Activated CD4-positive, alpha-beta T cell treated with anti-CD3 and anti-CD28 coated beads, Interleukin-2, amount 50 U/mL, for 24 hours (primary cell): Measurements from ENCODE around the gene PCBP2.
"Not testable (repeated sequence)": the region's sequence is repeated elsewhere in the genome, so short reads cannot be mapped to it uniquely, and the experiment has no call there.

Experiments
- DNase-seq, 2 donors: peaks; one replicate each; pipeline ENCODE4 v3.0.0-alpha.2; 2020; ENCODE audit warnings: low read depth in 1 of 2, low spot score in 1 of 2

Gene PCBP2

DNA sequence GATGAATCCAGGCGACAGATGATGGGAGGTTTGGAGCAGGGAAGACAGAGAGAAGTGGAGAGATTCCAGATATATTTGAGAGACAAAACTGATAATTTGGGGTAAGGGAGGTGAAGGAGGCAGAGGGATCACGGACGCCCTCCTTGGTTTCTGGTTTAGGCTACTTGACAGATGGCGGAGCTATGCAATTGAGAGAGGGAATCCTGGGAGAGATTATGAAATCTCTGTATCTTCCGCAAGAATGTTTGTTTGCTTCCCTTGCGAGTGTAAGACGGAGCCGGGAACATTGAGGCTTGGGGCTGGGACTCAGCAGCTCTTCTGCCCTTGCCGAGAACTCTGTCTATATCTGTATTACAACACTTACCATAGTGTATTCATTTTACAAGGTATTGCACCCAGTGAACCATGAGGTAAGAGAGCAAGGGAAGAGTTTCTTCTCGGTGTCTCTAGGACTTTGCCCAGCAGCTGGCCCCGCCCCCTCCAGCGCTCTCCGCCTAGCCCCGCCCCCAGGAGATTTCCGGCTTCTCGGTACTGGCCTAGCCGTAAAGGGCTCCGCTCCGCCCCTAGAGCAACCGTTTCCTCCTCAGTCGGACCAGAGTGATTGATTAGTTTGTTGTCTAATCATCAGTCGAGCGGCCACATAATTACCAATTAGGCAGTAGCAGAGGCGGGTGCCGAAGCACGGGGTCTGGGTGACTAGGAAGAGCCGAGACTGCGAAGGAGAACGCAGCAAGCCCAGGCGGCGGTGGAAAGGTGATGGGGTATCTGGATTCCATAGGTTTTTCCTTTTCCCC is 10.7 kb upstream of the PCBP2 start, which contains the start of gene PRR13:
PRR13 (plus strand) TSS at position 695 of the 794 bp plus-strand sequence. CDS start 981 bp downstream, outside the sequence.
- DNase-seq = peak; percentile 93 to 98

DNA sequence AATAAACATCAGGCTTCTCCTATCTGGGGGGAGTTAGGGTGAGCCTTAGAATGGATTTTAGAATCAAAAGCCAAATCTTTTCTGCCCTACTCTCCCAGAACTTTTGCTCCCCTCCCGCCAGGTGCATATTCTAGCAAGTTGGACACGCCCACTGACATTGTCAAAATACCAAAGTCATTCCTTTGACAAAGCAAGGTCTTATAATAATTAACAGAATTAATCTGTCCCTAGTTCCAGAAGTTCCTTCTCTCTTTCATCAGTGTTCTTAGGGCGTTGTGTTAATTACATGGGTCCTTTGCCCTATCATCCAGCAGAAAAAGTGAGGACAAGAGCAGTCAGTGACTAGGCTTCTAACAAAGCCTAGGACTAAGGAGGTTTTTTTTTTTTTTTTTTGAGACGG is 7.9 kb upstream of the PCBP2 start:
- DNase-seq = no peak

DNA sequence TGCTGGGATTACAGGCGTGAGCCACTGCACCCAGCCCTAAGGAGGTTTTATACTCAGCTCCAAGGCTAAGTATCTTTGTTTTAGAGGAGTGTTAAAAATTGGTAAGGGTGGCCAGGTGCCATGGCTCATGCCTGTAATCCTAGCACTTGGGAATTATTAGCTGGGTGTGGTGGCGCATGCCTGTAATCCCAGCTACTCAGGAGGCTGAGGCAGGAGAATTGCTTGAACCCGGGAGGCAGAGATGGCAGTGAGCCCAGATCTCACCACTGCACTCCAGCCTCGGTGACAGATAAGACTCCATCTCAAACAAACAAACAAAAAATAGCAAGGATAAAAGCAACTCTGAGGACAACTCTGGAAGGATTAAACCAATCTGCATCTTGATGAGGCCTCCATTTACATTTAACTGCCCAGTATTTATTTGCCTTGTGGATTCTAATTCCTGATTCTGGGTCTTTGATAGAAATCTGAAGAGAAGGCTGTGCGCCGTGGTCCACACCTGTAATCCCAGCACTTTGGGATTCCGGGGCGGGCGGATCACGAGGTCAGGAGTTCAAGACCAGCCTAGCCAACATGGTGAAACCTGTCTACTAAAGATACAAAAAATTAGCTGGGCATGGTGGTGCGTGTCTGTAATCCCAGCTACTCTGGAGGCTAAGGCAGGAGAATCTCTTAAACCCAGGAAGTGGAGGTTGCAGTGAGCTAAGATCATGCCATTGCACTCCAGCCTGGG is 7.1 kb upstream of the PCBP2 start:
- DNase-seq = not testable (repeated sequence)

DNA sequence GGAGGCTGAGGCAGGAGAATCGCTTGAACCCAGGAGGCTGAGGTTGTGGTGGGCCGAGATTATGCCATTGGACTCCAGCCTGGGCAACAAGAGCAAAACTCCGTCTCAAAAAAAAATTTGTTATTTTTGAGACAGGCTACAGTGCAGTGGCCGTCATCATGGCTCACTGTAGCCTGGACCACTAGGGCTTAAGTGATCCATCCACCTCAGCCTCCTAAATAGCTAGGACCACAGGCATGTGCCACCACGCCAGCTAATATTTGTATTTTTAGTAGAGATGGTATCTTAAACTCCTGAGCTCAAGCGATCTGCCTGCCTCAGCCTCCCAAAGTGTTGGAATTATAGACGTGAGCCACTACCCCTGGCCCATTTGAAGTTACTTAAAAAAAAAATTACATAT is 966 bp upstream of the PCBP2 start:
- DNase-seq = no peak

DNA sequence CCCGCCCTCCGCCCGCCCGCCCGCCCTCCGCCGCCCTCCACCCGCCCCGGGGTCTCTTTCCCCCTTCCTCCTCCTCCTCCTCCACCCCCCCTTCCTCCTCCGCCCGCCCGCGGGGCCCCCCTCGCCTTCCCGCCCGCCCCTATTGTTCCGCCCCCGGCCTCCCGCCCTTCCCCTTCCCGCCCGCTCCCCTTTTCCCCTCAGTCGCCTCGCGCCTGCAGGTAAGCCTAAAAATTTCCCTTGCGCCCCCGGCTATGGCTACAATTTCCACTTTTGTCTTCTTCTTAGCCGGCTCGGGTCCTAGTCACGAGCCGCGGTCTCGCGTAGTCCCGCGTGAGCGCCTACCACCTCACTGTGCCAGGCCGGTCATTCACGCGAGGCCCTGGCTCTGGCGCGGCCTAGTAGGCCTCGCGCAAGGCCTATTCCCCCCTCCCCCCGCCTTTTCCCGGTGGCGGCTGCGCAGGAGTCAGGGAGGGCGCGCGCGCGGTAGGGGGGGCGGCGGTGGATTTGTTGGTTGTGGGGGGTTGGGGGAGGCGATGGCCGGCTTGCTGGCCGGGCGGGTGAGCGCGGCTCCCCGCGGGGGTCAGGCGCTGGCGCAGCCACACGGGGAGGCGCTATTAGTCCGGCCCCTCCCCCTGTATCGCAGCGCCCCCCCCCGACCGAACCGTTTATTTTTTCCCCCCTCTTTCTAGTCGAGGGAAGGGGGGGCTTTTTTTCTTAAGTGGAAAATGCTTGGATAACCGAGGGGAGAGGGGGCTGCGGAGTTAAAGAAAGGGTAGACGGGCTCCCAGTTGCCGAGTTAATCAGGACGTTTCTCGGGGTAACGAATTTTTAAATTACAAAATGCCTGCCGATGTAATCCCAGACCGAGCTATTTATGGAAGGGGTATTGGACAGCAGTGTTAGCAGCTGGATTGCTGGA is 516 bp downstream of the PCBP2 start:
- DNase-seq = peak; percentile 62 to 65

DNA sequence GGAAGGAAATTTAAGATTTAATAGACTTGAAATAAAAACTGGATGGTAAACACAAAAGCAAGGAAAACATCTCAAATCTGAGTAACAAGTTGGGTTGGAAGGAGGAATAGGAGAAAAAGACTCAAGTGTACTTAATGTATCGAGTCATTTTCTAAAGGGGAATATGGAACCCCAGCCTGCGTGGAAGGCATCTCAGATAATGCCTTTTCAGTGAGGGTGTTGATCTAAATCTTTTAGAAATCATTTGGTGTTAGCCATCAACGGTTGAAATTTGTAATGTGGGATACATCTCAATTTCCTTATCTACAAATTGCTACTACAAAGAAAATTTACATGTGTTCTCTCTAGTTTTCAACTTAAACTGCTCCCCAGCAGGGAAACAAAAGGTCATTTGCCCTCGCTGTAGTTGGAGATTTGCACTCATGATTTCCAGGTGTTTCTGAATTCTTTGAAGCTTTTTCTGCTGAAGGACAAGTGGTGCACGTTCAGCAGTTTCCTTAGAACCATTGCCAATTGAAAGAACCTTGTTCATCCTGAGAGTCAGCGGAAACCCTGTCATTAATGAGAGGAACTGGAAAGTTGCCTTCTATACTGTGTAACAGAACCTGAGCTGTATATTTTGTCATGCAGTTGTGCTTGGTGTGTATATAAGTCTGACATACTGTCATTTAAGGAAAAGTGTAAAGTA is 2.2 kb downstream of the PCBP2 start:
- no peak for DNase-seq

DNA sequence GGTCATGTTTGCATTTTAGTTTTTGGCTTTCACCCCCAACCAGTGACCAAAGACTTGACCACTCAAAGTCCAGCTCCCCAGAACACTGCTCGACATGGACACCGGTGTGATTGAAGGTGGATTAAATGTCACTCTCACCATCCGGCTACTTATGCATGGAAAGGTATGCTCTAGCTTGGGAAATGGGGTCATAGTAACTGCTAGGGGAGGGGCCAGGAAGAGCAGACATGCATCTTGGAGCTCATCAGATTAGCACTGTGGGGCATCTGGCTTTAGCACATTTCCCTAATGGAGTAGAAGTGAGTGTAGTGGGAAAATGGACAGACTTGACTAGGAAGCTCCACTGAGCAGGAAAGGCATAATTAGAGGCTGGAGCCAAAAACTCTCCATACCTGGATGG is 2.8 kb downstream of the PCBP2 start:
- no peak for DNase-seq

DNA sequence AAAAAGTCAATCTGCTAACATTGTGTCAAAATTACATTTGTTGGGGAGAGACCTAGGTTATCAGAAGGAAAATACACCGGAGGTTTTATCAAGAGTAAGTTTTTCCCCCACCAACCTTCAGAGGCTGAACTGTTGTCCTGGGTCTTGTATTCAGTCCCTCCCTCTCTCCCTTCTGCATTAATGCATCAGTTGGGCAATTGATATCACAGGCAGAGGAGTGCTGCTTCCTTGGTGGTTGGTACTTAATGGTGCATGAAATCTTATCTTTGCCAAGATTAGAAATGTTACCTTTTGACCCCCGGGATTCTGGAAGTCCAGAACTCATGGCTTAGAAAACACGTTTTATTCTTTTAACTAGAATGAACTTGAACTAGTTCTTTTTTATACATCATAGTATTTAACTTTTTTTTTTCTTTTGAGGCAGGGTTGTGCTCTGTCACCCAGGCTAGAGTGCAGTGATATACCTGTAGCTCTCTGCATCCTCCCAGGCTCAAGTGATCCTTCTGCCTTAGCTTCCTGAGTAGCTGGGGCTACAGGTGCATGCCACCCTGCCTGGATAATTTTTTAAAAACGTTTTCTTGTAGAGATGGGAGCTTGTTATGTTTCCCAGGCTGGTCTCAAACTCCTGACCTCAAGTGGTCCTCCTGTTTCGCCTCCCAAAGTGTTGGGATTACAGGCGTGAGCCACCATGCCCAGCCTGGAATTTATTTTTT is 4.9 kb downstream of the PCBP2 start:
- DNase-seq = no peak

DNA sequence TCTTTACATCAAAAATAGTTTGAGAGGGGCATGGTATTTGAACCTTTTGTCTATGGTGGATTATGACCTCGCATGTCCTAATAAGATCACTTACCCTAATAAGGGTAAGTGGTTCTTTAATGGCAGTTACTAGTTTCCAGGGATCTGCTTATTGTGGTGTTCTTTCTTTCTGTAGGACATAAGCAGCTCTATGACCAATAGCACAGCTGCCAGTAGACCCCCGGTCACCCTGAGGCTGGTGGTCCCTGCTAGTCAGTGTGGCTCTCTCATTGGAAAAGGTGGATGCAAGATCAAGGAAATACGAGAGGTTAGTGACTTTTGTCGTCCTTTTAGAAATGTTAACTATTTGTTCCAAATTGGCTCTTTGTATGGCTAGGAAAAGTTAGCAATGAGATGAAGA is 7.2 kb downstream of the PCBP2 start:
- no peak for DNase-seq

DNA sequence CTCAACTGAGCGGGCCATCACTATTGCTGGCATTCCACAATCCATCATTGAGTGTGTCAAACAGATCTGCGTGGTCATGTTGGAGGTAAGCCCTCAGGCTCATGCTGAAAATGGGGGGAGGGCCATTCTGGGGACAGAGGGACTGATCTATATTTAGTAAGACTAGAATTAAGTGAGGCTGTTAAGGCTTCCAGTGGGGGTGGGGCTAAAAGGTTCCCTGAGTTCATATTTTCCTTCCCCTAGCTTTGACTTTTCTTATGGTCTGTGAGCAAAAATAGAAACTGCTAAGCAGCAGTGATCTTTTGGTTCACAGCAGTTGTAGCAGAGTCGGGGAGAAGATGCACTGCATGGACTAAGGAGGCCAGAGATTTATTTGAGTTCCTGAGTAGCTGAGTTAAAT is 9.2 kb downstream of the PCBP2 start:
- no peak for DNase-seq

DNA sequence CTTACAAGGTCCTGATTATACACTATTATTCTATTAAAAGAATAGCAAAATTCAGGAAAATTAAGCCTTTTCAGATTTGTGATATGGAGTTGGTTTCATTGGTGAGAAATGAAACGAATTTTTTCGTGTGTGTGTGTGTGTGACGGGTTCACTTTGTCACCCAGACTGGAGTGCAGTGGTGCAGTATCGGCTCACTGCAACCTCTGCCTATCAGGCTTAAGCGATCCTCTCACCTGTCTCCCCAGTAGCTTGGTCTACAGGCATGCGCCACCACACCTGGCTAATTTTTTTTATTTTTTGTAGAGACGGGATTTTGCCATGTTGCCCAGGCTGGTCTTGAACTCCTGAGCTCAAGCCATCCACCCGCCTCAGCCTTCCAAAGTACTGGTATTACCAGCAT is 9.7 kb downstream of the PCBP2 start:
- no peak for DNase-seq

DNA sequence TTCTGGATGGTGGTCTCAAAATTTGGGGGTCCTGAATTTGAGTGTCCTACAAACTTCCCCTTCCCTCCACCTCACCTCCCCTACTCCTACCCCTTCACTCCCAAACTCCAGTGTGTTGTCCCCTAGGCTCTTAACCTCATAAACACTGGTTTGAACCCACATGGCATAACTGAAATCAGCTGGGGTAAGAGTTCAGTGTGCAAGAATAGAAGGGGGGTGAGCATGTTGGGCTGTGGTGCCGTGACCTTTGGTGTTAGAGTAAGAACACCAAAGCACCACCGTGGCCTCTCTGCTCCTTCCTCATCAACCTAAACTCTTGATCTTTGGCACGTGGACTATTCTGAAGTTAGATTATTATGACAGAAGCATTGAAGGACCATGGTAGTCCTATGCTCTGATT is 11.0 kb downstream of the PCBP2 start:
- DNase-seq = no peak

DNA sequence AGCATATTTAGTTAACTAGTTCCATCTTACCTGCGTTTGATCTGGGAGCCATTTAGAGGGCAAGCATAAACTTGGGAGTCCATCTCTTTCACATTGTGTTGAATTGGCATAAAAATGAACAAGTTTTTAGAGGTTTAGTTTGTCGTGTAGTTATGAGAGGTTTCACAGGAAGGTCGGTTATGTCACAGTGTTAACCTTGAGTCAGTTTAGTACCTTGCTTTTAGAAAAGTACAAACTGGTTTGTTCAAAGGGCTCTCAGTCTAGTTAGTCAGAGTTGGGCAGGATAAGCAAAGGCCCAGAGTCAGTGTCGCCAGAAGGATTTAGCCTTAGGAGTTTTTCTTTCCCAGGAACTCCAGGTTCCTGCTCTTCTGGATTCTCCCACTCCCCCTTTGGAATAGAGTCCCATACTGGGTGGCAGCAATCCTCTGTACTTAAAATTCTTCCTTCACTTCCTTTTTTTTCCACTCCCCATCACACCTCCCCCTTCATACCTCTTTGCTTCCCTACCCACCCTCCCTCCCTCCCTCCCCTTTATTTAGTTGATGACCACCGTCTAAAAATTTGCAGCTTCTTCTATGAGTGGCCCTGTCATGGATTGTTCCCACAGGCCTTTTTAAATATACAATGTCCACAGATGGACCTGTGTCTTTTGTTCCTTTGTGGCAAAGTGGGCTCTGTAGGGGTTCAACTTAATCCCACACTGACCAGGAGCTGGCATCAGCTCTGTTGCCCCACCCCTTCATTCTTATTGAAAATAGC is 12.1 kb downstream of the PCBP2 start:
- DNase-seq = no peak

DNA sequence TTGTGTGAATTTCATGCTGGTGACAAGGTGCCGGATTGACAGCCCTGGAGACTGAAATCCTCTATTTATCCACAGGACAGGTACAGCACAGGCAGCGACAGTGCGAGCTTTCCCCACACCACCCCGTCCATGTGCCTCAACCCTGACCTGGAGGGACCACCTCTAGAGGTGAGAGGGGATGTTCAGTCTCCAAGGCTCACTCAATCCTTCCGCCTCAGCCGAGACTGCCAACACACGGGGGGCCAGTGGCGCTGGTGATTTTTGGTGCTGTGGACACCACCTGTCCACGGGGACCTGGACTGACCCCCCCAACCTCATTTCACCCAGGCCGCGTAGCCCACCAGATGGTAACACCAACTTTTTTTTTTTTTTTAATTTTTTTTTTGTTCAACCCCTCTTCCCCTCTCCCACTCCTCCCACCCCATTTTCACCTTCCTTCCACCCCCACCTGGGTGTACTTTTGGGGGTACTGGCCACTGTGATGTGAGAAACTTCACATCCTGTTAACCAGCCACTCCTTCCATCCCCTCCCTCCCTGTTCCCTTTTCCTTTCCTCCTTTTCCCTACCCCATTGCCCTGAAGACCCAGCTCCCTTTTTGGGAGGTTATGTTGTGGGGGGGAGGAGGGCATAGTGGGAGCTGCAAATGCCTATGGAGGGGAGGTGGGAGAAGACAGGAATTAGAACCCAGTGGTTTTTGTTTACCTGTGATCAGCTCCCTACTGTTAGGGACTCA is 12.9 kb downstream of the PCBP2 start:
- no peak for DNase-seq

DNA sequence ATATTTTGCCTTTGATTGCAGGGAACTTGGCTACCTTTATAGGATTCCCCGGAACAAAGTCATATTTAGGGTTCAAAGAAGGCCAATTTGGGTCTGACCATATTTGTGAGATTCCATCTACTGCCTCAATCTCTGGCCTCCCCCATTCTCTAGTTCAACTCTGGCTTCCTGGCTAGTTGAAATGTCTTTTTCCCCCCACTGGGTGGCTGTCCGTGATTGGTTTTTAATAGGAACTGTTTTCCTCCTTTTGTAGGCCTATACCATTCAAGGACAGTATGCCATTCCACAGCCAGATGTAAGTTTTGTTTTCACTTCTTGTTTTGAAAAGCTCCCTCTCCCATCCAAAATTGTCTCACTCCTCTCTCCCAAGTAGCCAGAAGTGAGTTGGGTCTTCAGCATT is 13.8 kb downstream of the PCBP2 start:
- no peak for DNase-seq

DNA sequence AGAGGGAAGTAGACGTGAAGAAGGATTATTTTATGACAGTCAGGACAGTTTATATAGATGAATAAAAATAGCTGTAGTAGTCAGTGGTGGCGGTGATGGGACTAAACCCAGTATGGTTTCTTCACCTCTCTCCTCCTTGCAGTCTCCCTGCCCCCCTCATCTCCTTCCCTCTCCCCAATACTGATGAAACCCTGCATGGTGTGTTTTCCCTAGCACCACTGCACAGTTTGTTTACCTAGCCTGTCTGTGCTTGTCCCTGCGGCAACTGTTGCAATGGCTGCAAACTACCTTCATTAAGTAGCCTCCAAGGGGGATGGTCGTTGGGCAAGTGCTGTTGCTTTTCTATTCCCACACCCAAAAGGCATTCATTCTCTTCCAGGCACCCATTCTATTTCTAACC is 14.7 kb downstream of the PCBP2 start:
- DNase-seq = no peak

DNA sequence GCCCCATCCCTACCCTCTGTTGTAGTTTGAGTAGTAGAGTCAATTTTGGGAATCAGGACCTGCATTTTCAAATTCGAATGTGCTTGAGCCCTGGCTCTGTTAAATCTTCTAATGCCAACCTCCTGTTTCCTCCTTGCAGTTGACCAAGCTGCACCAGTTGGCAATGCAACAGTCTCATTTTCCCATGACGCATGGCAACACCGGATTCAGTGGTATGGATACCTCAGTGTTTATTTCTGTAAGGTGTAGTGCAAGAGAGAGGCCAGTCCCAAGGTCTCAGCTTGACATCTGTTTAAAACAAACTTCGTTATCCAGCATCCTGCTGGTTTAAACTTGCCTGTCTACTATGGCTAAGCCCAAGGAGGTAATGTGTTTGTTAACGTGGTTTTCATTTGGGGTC is 15.2 kb downstream of the PCBP2 start:
- DNase-seq = no peak

DNA sequence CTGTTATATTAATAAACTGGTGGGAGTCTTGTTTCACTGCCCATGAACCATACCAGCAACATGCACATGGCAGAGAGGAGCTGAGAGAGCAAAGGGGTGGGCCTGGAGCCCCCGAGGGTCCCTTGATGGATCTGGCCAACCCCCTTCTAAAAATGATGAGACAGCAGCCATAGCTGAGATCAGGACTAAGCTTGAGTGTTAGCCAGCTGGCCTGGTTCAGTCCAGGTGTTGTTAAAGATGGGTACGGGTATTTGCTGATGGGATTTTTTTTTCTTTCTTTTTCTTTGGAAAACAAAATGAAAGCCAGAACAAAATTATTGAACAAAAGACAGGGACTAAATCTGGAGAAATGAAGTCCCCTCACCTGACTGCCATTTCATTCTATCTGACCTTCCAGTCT is 16.0 kb downstream of the PCBP2 start:
- no peak for DNase-seq

DNA sequence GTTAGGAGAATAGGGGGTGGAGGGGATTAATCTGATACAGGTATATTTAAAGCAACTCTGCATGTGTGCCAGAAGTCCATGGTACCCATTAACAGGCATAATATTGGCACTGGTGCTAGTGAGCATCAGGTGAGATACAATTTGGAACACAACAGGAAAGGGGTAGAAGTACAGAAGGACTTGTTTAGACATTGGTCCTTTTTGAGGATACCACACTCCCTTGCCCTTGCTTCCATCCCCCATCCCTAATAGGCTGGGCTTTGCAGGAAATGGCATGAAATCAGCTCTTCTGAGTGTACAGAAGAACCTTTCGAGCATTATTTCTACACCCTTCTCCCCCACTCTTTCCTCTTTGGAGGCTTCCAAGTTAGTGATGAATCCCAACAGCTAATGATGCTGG is 16.4 kb downstream of the PCBP2 start:
- DNase-seq = no peak
